Activated naive CD8-positive, alpha-beta T cell treated with anti-CD3 and anti-CD28 coated beads, Interleukin-2, amount 50 U/mL, for 16 hours (primary cell): ENCODE results near the gene SCRN1.

Experiments used
- DNase-seq: peaks from one replicate; pipeline ENCODE4 v3.0.0-alpha.2; 2020; ENCODE audit warnings: low read depth, low spot score

The SCRN1 gene, protein sequence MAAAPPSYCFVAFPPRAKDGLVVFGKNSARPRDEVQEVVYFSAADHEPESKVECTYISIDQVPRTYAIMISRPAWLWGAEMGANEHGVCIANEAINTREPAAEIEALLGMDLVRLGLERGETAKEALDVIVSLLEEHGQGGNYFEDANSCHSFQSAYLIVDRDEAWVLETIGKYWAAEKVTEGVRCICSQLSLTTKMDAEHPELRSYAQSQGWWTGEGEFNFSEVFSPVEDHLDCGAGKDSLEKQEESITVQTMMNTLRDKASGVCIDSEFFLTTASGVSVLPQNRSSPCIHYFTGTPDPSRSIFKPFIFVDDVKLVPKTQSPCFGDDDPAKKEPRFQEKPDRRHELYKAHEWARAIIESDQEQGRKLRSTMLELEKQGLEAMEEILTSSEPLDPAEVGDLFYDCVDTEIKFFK

DNA sequence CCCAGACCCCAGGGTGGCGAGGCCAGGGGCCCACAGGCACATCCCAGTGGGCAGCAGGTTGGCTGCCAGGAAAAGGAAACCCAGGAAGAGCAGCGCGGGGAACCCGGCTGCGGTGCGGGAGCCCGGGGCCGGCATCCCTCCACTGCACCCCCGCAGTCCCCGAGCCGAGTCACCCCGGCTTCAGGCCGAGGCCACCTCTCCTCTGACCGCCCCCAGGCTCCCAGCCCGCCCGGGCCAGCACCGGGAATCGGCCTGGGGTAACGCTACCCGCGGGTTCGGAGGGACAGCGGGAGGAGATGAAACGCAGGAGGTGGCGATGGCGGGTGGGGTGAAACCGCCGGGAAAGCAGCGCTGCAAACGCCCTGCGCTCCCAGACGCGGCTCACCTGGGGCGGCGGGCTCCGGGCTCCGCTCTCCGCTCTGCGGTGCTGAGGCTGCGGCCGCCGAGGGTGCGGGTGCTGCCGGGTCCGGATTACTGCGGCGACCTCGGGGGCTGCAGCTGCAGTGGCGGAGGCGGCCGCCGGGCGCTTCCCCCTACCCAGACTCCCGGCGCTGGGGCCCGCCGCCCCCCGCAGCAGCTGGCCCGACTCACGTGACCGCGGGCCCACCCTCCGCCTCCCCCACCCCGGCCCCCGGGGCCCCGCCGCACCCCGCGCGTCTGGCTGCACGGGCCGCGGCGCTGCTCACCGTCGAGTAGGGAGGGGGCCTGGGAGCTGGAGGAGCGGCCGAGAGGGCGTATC, at the start of gene SCRN1:
Gene SCRN1 (minus strand): TSS at position 545 of the 739 bp plus-strand sequence. CDS start 20,734 bp downstream, outside the sequence.
- no peak for DNase-seq

DNA sequence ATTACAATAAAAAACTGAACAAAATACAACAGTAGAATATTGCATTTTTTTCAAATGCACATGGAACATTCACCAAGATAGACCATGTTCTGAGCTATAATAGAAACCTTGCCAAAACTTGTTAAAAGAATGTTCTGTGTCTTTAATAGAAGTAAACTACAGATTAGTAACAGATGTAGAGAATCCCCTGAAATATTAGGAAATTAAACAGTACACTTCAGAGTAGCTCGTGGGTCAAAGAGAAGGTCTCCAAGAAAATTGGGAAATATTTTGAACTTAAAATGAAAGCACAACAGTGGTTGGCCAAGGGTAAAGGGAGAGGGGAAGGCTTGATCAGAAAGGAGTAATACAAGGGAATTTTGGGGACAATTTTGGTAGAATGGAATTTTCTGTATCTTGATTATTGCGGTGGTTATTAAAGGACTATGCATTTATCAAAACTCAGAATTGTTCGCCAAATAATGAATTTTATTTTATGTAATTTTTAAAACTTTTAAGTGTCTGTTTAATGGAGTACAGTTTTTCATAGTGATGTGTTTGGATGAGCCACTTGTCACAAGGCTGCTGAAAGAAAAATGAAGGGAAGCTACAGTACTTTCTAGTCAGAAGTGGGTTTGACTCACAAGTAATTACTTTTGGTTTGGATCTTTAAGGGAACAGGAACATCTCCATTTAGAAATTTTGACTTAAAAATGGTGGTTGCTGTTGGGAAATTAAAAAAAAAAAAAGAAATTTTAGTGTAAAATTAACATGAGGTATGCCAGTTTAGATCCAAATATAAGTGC, 48.8 kb upstream of the SCRN1 start:
- no peak for DNase-seq

DNA sequence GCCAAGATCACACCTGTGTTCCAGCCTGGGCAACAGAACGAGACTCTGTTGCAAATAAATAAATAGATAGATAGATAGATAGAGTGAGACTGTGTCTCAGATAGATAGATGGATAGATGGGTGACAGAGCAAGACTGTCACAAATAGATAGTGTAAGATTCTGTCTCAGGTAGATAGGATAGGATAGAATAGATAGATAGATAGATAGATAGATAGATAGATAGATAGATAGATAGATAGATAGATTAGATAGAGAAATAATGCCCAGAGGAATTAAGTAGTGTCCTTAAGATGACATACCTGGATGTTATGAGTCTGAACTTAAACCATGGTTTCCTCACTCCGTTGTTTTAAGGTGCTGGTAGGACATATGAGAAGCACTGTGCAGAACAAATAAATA, 46.6 kb upstream of the SCRN1 start:
- DNase-seq, result no peak

DNA sequence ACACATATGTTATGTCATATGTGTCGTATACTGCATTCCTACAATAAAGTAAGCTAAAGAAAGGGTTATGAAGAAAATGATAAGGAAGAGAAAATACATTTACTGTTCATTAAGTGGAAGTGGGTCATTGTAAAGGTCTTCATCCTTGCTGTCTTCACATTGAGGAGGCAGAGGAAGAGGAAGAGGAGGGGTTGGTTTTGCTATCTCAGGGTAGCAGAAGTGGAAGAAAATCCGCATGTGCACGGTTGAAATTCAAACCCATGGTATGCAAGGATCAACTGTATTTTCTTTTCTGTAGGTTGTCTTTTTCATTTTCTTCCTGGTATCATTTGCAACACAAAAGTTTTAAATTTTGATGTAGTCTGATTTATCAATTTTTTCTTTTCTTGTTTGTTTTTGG, 44.9 kb upstream of the SCRN1 start:
- DNase-seq, result no peak

DNA sequence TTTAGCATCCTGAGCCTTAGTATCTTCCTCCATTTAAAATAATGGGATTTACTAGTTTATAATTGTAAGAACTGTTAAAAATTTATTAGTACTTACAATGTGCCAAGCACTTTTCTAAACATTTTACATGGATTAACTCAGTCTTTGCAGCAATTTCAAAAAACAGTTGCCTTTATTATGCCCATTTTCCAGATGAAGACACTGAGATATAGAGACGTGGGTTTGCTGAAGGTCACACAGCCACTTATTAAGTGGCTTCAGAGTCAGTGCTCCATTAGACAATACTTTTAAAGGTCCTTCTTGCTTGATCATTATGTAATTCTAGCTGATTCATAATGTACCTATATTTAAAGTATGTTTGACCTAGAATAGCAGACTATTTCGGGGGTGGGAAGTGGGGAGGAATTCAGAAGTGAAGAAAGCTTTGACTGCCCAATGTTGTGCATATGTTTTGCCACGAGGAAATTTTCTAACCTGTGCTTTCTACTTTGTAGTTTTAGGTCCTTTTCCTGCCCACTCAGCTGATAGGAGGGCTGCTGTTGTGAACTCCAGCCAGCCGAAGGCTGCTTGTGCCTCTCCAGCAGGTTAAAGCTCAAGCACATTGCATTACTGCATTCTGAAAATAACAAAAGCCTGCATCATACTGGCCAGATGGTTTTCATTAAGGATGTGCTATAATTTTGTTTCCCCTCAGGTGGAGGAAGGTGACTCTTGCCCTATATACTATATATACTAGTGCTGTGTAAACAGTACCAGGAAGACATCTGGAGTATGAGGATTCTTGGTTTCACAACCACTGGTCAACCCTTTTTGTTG, 42.9 kb upstream of the SCRN1 start:
- DNase-seq, result no peak

DNA sequence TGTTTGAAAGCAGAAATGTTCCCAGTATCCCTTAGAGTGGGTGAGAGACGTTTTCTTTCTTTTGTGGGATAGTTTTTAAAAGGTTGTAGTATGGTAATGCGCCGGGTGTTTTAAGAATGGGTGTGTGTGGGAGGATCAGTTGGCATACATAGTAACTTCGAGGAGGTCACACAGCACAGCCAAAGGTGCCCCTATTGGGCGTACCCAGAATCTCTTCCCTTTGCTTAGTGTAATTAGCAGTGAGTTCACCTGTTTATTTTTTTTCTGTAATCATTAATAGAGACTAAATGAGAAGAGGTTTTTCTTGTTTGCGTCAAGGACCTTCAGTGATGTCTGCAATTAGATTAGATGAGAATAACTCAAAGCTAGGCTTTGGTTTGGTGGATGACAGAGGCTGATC, 40.1 kb upstream of the SCRN1 start:
- no peak for DNase-seq

DNA sequence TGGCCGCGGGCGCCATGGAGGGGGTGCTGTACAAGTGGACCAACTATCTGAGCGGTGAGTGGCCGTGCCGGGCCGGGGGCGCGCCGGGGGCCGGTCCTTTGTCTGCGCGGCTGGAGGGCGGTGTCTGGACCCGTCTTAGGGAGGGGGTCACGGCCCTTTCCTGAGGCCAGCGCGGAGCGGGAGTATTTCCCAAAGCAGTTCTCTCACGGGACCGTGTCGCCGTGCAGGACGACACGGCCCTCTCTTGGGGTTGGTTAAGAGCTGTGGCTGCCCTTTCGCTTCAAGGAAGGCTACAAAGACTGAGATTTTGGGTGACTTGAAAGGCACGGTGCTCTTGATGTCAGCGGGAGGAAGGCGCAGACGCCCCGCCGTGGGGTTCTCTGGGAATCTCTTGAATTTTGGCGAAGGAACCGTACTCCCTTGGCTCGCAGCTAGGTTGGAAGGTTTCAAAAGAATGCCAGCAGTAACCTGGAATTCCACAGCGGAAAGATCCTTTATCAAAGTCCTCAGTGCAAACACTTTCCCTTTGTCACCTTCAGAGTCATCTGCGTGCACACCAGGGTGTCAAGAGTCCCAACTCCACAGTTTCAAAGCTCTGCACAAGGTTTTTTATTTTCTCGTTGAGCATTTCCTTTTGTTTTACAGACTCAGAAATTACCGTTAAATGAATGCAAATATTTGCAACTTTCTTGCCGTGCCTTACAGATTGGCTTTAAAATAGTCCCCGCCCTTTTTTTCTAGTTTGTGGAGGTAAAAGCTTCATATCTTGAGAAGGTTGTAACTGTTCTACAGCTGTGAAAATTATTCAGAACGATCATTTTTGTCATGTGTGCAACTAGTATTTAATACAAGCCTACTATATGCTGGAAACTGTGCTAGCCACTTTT, 39.4 kb upstream of the SCRN1 start:
- no peak for DNase-seq

DNA sequence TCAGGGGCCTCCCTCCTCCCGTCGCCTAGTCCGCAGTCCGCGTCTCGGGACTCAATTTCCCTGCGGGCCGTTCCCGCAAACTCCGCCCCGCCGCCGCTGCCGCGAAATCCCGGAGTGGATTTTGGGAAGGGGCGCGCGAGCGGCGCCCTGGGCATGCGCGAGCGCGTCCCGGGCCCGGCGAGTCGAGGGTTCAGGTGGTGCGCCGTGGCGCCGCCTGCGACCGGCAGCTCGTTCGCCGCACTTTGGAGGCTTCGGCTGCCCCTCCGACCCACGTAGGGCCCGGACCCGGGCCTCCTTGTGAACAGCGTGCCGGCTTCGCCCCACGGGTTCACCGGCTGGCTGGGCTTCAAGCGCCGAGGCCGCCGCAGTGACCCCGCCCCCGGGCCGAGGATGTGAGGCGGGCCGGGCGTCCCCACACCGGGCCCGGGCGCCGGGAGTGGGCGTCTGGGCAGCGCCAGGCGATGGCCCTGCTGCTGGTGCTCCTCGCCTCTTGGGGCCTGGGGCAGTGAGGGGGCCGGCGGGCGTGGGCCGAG, 38.7 kb upstream of the SCRN1 start, which contains the start of gene PLEKHA8:
Gene PLEKHA8 (plus strand): TSS at position 197 of the 533 bp plus-strand sequence. CDS start 351 bp downstream, outside the sequence.
- peak; percentile 68 for DNase-seq

DNA sequence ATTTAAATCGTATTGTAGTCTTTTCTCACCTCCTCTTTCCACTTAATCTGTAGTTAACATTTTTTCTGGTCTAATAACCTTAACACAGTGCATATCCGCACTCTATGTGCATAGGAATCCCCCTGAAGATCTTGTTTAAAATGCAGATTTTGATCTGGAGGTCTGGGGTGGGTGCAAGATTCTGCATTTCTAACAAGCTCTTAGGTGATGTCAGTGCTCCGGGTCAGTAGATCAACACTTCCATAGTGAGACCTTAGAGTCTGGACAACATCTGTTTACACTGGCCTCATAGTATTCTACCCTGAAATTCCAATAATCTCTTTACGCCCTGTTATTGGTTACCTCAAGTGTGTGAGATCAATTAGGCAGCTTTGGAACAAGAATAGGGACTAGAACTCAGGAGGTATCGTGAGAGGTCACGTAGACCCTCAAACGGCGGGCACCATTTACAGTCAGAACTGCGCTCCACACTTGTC, 38.2 kb upstream of the SCRN1 start:
- DNase-seq, result no peak

DNA sequence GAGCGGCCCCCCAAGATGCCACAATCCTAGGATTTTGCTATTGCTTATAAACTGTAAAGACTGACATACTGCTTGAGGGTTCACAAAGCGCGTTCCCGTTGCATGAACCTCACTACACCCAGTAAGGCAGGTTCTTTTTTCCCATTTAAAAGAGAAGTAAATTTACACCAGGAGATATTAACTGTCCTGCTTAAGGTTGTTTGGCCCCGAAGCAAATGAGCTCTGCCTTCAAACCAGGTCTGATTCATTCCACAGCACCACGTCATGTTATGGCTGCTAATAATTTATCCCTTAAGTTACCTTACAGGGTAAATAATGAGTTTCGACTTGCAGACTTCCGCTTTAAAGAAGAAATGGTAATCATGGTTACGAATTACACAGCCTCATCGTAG, 37.5 kb upstream of the SCRN1 start:
- no peak for DNase-seq

DNA sequence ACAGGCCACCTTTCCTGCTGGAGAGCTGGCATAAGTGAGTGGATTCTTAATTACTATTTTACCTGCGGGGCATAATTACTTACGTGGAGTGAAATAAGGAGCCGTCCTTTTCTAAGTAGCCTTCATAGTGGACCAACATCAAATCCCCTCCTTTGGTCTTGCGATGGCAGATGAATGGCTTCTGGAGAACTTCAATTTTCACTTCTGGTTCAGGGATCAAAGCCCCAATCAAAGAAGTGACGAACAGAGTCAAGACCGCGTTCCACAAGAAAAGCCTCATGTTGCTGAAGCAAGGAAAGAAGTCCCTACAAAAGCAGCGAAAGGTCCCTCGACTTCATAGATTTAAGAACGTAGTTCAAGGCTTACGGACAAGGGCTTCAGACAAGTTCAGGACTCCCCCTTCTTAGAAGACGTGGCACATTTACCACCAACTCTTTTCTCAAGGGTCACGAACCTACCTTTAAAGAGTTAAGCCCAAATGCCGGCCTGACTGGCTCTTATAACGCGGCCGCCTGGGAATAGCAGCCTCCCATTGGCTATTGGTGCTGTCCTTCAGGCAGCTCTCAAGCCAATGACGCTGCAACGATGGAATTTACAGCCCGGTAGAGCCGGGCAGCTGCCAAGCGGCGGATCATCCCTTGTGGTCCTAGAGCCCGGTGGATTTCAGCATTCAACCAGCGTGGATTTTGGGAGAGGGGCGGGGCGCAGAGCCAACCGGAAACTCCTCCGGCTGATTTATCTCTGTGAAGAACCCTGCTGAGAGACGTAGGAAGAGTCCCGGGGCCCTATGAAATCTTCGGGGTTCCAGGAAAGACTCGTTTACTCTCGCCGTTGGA, 36.8 kb upstream of the SCRN1 start, which contains the start of gene FKBP14:
Gene FKBP14 (minus strand): TSS at position 474 of the 836 bp plus-strand sequence. CDS start 194 bp downstream, at position 280.
- DNase-seq, result peak; percentile 85

DNA sequence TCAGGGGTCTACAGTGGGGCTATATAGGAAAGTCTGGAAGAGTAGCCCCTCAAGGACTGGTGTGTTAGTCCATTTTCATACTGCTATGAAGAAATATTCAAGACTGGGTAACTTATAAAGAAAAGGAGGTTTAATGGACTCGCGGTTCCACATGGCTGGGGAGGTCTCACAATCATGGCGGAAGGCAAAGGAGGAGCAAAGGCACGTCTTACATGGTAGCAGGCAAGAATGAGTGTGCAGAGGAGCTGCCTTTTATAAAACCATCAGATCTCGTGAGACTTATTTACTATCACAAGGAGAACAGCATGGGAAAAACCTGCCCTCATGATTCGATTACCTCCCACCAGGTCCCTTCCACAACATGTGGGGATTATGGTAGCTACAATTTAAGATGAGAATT, 33.9 kb upstream of the SCRN1 start:
- DNase-seq, result no peak

DNA sequence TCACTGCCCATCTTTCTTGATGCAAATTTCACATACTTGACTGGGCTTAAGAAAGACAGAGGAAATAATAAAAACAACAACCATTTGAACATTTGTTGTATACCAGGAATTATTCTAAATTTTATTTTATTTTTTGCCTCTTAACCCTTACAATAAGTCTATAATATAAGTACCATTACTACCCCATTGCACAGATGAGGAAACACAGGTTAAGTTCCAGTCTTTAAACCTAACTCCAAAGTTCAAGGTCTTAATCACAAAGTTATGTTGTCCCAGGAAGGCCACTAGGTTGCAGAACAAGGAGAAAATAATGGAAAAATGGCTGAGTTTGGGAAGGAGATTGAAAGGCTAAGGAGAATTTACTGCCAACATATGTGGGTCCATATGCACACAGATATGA, 33.4 kb upstream of the SCRN1 start:
- no peak for DNase-seq

DNA sequence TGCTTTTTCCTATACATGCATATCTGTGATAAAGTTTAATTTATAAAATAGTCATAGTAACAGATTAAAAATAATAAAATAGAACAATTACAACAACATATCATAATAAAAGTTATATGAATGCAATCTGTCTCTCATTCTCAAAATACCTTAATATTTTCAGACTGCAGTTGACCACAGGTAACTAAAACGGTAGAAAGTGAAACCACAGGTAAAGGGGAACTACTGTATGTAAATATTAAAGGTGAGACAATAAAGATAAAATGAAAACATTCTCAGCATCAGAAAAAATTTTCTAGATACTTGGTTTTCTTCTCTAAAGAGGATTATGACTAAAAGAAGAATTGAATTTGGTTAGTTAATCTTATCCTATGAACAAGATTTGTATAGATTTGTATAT, 30.9 kb upstream of the SCRN1 start:
- DNase-seq, result no peak

DNA sequence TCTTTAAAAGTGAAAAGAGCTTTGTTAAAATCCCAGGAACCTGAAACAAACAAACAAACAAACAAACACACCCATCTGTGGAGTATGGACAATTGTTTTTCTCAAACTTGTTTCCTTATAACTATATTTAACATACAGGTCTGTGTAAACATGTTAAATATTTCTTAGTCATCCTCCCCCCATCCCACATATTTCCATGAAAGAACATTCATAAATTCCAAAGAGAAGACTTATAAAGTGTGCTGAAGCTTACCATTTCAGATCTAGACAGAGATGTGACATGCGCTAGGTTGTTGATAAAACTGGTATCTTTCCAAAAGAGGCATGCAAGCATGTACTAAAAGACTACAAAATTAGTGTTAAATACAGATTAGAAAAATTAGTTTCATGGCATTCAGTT, 30.4 kb upstream of the SCRN1 start:
- no peak for DNase-seq

DNA sequence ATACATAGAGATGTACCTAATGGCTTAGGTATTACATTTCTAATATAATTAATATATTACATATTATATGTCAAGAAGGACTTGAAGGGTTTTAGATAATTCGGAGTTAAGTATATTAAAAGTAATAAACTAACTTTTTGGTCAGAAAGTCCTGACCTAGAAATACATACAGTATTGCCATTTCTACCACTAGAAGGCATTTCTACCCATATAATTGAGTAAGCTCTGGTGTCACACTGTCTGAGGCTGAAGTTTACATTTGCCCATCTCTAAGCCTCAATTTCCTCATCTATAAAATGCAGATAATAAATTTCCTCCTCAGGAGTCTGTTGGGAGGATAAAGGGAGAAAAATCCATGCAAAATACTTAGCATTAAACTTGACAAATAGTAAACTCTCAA, 29.8 kb upstream of the SCRN1 start:
- no peak for DNase-seq

DNA sequence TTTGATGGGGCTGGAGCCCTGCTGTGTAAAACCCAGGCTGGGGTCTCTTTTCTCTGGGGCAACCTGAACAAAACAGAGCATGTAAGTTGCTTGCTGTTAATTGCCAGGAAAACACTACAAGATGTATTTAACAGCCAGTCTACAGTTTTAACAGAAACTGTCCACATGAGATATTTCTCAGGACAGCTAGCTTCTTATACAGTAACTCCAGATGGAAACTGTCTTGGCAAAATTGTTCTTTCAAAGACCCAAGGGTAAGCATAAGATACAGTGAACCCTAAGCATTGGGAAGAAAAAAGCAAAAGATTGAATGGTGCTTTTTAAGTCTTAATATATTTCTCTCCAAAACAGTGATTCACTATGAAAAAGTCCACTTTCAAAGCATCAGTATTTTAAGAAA, 28.9 kb upstream of the SCRN1 start:
- DNase-seq, result no peak

DNA sequence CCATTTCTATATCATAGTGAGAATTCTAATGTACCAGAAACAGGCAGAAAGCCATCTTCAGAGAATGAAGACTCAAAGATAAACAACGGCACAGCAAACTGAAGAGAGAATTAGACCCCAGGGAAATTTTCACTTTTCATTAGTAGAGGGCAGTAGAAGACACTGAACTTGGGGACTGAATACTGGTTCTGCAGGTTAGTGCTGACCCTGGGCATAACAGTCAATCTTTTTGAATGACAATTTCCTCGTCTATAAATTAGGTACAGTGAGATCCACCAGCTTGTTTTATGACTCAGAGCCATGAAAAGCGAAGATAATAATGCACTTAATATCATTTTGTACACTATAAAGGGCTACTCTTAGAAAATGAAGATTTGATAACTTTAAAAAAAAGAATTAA, 23.2 kb upstream of the SCRN1 start:
- DNase-seq, result no peak

DNA sequence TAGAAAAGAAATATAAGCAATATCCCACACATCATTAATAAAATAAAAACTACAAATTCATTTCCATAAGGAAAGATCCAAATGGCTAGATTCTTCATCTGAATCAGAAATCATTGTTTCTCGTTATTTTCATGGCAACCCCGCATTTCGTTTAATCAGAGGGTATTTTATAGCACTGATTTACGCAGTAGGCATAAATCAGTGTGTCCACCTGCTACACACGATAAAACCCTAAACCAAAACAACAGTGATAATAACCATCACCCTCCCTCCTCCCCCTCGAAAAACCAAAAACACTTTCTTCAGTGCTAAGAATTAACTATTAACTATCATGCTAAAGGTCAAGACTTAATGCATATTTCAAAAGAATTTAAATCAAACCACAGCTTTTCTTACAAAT, 20.4 kb upstream of the SCRN1 start:
- DNase-seq, result no peak
